Measurements from ENCODE around the gene RAPGEF6.

Gene RAPGEF6

DNA sequence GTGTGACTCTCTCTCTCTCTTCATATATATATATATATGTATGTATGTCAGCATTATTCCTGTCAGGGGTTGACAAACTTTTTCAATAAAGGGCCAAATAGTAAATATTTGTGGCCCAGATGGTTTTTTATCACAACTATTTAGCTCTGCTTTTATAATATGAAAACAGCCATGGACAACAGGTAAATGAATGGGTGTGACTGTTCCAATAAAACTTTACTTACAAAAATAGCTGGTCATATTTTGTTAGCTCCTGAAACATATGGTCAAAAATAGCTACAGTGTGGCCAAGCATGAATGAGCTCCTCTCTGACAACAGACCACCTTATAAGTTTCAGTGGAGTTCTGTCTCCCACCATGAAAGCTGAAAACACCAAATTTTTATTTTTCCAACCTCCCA is 21.6 kb downstream of the RAPGEF6 start:
- no peak for DNase-seq (ENCODE audit: low read depth)
- no peak overlapping the region for H3K4me3 ChIP-seq (ENCODE audit: low read depth, low read length)
- TF ChIP-seq, protein P1, sequence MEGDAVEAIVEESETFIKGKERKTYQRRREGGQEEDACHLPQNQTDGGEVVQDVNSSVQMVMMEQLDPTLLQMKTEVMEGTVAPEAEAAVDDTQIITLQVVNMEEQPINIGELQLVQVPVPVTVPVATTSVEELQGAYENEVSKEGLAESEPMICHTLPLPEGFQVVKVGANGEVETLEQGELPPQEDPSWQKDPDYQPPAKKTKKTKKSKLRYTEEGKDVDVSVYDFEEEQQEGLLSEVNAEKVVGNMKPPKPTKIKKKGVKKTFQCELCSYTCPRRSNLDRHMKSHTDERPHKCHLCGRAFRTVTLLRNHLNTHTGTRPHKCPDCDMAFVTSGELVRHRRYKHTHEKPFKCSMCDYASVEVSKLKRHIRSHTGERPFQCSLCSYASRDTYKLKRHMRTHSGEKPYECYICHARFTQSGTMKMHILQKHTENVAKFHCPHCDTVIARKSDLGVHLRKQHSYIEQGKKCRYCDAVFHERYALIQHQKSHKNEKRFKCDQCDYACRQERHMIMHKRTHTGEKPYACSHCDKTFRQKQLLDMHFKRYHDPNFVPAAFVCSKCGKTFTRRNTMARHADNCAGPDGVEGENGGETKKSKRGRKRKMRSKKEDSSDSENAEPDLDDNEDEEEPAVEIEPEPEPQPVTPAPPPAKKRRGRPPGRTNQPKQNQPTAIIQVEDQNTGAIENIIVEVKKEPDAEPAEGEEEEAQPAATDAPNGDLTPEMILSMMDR (conservative IDR thresholded peaks at IDR 0.05; ENCODE audit: low read depth, low read length) = no peak

DNA sequence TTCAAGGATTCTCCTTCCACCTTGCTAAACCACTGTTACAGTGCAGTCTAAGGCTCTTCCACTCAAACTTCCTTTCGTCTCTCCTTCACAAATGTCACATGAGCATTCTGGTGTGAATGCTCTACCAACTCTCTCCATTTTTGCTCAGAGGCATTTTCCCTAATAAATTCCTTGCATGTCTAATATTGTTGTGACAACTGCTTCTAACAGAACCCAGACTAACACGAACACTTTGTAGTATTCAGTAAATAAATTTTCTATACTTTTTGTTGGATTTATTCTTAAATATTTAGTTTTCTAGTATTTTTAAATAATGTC is 24.0 kb downstream of the RAPGEF6 start:
- TF ChIP-seq, protein P1 (conservative IDR thresholded peaks at IDR 0.05; ENCODE audit: low read depth, low read length) = no peak
- no peak for DNase-seq (ENCODE audit: low read depth)
- no peak overlapping the region for H3K4me3 ChIP-seq (ENCODE audit: low read depth, low read length)

DNA sequence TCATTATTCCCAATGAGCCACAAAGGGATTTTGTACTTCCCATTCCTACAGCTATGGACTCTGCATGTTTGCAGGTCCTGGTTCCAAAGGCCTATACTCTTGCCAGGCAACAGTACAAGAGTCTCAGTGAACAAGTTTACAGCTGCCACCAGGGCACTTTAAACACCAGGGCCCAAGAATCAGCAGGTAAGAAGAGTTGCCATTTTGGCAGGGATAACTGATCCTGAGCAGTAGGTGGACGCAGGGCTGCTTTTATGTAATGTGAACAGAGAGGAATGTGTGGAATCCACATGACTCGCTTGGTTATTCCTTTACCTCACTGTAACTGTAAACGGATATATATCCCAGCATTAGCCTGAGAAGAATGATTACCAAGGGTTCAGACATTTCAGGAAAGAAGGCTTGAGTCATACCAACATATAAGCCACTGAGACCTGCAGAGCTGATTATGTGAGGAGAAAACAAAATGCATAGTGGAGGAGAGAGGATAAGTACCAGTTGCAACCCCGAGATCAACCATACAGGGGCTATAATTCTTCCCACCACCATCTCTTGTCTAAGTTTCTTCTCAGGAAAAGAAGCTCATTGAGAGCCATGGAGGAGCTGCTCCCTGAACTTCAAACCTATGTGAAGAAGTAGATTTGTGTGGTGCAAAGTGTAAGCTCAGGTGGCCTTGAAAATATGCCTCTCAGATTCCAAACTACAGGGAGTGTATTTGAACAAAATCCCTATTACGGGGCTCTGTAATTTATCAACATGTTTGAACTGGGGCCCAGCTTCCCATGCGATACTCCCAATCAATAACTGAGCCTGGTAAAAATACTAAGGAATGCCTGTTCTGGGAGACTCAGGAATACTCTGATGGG is 24.6 kb downstream of the RAPGEF6 start:
- TF ChIP-seq, protein P1 (conservative IDR thresholded peaks at IDR 0.05; ENCODE audit: low read depth, low read length) = peak; percentile 18
- H3K4me3 ChIP-seq (ENCODE audit: low read depth, low read length) = no peak overlapping the region
- peak; percentile 89 for DNase-seq (ENCODE audit: low read depth)

DNA sequence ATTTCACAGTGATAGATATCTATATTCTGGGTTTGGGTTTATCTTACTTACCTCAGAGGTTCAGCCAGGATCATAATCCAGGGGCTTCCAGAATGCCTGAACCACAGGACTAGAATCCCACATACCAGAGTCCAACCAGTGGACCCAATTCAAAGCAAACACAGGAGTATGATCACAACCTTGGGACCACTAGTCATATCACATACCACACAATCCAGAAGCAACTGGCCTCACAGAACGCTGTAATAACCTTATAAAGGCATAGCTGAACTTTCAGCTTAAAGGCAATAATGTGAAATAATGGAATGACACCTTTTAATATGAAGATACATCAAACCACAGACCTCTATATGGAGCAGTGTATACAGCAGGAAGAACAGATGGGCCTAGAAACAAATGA is 25.3 kb downstream of the RAPGEF6 start:
- TF ChIP-seq, protein P1 (conservative IDR thresholded peaks at IDR 0.05; ENCODE audit: low read depth, low read length) = no peak
- no peak overlapping the region for H3K4me3 ChIP-seq (ENCODE audit: low read depth, low read length)
- peak; percentile 44 for DNase-seq (ENCODE audit: low read depth)

DNA sequence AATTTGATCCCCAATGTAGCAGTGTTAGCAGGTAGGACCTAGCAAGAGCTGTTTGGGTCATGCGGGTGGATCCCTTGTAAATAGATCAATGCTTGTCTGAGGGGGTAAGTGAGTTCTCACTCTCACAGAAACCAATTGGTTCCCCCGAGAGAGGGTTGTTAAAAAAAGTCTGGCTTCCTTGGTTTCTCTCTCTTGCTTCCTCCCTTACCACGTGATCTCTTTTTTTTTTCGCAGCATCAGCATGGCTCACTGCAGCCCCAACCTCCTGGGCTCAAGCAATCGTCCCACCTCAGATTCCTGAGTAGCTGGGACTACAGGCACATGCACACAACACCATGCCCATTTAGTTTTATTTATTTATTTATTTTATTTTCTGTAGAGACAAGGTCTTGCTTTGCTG is 26.4 kb downstream of the RAPGEF6 start:
- no peak for DNase-seq (ENCODE audit: low read depth)
- TF ChIP-seq, protein P1 (conservative IDR thresholded peaks at IDR 0.05; ENCODE audit: low read depth, low read length) = no peak

DNA sequence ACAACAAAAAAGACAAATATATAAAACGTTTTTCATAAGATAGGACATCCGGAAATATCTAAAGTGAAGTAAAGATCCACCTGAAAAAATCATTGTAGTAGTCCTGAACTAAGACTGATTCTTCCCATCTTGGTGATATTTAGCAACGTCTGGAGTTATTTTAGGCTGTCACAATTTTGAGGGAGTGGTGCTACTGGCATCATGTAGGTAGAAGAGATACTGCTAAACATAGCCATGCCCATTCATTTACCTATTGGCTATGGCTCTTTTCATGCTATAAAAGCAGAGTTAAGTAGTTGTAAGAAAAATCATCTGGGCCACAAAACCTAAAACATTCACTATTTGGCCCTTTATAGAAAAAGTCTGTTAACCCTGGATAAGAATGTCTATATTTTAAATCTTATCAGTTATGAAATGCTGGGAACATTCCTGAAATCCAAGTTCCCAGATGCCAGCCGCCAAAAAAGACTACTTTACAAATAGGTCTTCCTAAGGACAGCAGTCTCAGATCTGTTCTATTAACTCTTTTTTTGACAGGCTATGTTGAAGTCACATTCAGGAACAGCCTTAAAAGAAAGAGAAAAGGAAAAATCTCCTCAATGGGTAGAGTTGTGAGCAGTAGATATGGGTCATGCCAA is 27.0 kb downstream of the RAPGEF6 start:
- TF ChIP-seq, protein P1 (conservative IDR thresholded peaks at IDR 0.05; ENCODE audit: low read depth, low read length) = no peak
- no peak overlapping the region for H3K4me3 ChIP-seq (ENCODE audit: low read depth, low read length)
- no peak for DNase-seq (ENCODE audit: low read depth)

More for the DNA sequence above, 26.4 kb downstream of the RAPGEF6 start:
- H3K4me3 ChIP-seq (ENCODE audit: low read depth, low read length) = no peak overlapping the region
